HepG2 (cell line): ENCODE measurements around the gene ABCB6. TPM values are rescaled to one million over a fixed set of nuclear protein-coding genes. Genes with fewer than 3 reads are reported as not detected.

Source experiments
- ATM ChIP-seq: fragments of 450-650 bp; IDR thresholded peaks from 2 replicates; pipeline ENCODE4 v1.7.1; 2017; ENCODE audit warnings: mild to moderate bottlenecking, borderline replicate concordance
- LCORL ChIP-seq, 2 experiments: fragments of 450-650 bp in 1 of 2; sonication (generic) in 1 of 2; formaldehyde crosslinking in 1 of 2; IDR thresholded peaks; 2 replicates each; pipeline versions ENCODE4 v1.5.0 to v1.6.1; 2017 to 2020; ENCODE audit warnings: antibody characterized with exemption in 1 of 2, missing genetic modification reagents in 1 of 2
- MYC ChIP-seq: sonication (generic); formaldehyde crosslinking; IDR thresholded peaks from 2 replicates; pipeline ENCODE4 v1.9.0; 2021; ENCODE audit warnings: missing genetic modification reagents, borderline replicate concordance
- NFE2 ChIP-seq: sonication (generic); formaldehyde crosslinking; IDR thresholded peaks from 2 replicates; pipeline ENCODE4 v1.4.0; 2020; ENCODE audit warnings: missing genetic modification reagents
- RARA ChIP-seq: IDR thresholded peaks from 2 replicates; pipeline ENCODE4 v1.6.1; 2016; ENCODE audit warnings: missing genetic modification reagents, missing compliant biosample characterization
- SIX1 ChIP-seq: sonication (generic); formaldehyde crosslinking; IDR thresholded peaks from 2 replicates; pipeline ENCODE4 v1.4.0; 2020; ENCODE audit warnings: missing genetic modification reagents, borderline replicate concordance
- YY1 ChIP-seq: IDR thresholded peaks from 2 replicates; pipeline ENCODE4 v1.6.1; 2011; ENCODE audit warnings: low read length, low read depth, moderate library complexity, mild to moderate bottlenecking; ENCODE audit not compliant: insufficient read depth, insufficient replicate concordance
- ZNF678 ChIP-seq: sonication (generic); formaldehyde crosslinking; IDR thresholded peaks from 2 replicates; pipeline ENCODE4 v1.4.0; 2020; ENCODE audit warnings: mild to moderate bottlenecking, missing genetic modification reagents
- polyA plus RNA-seq, 8 experiments: library from polyadenylated mRNA; depleted of rRNA in 3 of 8; stranded (reverse) in 7 of 8; unstranded in 1 of 8; fragments of >200 nt; fragmentation: Illumina TruSeq in 4 of 8; extraction: Trizol in 4 of 8; gene quantifications; 2 replicates each; pipeline versions ENCODE4 v1.2.1 to v1.2.3, GENCODE V29; 2011 to 2016; ENCODE audit warnings: low read depth in 4 of 8, missing spikeins in 1 of 8, mixed read lengths in 1 of 8; ENCODE audit not compliant: insufficient read depth in 1 of 8
- total RNA-seq, 5 experiments: library from RNA; depleted of rRNA; stranded (reverse); fragments of >200 nt; fragmentation: Illumina TruSeq; extraction: Trizol; gene quantifications; 2 replicates each; pipeline ENCODE4 v1.2.3, GENCODE V29; 2016; ENCODE audit warnings: low read depth in 1 of 5
- TF ChIP-seq, protein P1 (sequence below): sonication (generic); formaldehyde crosslinking; IDR thresholded peaks from 2 replicates; pipeline ENCODE4 v1.8.1; 2022; ENCODE audit warnings: low read depth, mild to moderate bottlenecking, missing genetic modification reagents
- TF ChIP-seq, protein P2 (sequence below): sonication (generic); formaldehyde crosslinking; IDR thresholded peaks from 2 replicates; pipeline ENCODE4 v1.4.0; 2020; ENCODE audit warnings: missing genetic modification reagents
- TF ChIP-seq, protein P3 (sequence below): sonication (generic); formaldehyde crosslinking; IDR thresholded peaks from 2 replicates; pipeline ENCODE4 v1.4.0; 2020; ENCODE audit warnings: mild to moderate bottlenecking, missing genetic modification reagents
- TF ChIP-seq, protein P4 (sequence below): IDR thresholded peaks from 2 replicates; pipeline ENCODE4 v1.6.1; 2016; ENCODE audit warnings: missing genetic modification reagents, missing compliant biosample characterization

ABCB6 gene
- total and polyA plus RNA-seq, 2 of the 13 experiments (the other 11 are each of a cell fraction or from before 2014, with no cell fraction given): 91.1 to 137 TPM

DNA sequence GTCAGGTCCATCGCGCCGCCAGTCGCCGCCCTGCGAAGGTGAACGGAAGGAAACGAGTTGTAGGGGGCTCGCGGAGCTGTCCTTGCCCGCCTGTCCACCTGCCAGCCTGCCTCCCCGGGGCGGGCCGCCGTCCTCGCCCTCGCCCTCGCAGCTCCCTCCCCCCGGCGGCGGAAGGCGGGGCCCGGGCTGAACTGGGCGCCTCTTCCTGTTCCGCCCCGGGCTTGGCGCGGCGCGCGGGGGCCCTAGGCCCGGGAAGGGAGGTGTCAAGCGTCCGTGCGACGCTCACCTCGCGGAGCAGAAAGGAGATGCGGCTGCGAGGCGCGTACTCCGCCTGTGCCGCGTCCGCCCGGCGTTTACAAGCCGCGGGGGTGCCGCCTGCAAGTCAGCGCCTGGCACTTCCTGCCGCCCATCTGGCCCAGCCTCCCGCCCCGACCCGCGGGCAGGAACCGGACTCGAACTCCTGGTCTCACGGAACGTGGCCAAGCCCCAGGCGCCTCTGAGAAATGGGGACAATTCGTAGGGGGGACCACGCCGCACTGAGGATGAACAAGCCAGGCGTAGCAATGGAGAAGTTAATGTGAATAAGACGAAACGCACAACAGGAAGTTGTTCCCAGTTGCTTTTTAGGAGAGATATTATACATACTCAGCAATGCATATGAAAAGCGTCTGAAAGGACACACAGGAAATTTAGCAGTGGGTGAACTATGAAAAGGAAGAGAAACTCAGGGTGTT, 41.8 kb downstream of the ABCB6 start, which contains the start of gene CNPPD1 (continued):
- TF ChIP-seq, protein P1, sequence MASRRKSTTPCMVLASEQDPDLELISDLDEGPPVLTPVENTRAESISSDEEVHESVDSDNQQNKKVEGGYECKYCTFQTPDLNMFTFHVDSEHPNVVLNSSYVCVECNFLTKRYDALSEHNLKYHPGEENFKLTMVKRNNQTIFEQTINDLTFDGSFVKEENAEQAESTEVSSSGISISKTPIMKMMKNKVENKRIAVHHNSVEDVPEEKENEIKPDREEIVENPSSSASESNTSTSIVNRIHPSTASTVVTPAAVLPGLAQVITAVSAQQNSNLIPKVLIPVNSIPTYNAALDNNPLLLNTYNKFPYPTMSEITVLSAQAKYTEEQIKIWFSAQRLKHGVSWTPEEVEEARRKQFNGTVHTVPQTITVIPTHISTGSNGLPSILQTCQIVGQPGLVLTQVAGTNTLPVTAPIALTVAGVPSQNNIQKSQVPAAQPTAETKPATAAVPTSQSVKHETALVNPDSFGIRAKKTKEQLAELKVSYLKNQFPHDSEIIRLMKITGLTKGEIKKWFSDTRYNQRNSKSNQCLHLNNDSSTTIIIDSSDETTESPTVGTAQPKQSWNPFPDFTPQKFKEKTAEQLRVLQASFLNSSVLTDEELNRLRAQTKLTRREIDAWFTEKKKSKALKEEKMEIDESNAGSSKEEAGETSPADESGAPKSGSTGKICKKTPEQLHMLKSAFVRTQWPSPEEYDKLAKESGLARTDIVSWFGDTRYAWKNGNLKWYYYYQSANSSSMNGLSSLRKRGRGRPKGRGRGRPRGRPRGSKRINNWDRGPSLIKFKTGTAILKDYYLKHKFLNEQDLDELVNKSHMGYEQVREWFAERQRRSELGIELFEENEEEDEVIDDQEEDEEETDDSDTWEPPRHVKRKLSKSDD (CRISPR knock-in tag): peak; percentile 59; the same call in 1 of the 2 replicates
- TF ChIP-seq, protein P2, sequence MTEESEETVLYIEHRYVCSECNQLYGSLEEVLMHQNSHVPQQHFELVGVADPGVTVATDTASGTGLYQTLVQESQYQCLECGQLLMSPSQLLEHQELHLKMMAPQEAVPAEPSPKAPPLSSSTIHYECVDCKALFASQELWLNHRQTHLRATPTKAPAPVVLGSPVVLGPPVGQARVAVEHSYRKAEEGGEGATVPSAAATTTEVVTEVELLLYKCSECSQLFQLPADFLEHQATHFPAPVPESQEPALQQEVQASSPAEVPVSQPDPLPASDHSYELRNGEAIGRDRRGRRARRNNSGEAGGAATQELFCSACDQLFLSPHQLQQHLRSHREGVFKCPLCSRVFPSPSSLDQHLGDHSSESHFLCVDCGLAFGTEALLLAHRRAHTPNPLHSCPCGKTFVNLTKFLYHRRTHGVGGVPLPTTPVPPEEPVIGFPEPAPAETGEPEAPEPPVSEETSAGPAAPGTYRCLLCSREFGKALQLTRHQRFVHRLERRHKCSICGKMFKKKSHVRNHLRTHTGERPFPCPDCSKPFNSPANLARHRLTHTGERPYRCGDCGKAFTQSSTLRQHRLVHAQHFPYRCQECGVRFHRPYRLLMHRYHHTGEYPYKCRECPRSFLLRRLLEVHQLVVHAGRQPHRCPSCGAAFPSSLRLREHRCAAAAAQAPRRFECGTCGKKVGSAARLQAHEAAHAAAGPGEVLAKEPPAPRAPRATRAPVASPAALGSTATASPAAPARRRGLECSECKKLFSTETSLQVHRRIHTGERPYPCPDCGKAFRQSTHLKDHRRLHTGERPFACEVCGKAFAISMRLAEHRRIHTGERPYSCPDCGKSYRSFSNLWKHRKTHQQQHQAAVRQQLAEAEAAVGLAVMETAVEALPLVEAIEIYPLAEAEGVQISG (CRISPR knock-in tag): peak; percentile 95
- no peak for TF ChIP-seq NFE2 (CRISPR knock-in tag)
- TF ChIP-seq LCORL (IDR thresholded peaks at IDR 0.05): no peak
- peak; percentile 84 for TF ChIP-seq LCORL (CRISPR knock-in tag; IDR thresholded peaks at IDR 0.05)
- peak; percentile 57 for TF ChIP-seq YY1
- TF ChIP-seq, protein P3, sequence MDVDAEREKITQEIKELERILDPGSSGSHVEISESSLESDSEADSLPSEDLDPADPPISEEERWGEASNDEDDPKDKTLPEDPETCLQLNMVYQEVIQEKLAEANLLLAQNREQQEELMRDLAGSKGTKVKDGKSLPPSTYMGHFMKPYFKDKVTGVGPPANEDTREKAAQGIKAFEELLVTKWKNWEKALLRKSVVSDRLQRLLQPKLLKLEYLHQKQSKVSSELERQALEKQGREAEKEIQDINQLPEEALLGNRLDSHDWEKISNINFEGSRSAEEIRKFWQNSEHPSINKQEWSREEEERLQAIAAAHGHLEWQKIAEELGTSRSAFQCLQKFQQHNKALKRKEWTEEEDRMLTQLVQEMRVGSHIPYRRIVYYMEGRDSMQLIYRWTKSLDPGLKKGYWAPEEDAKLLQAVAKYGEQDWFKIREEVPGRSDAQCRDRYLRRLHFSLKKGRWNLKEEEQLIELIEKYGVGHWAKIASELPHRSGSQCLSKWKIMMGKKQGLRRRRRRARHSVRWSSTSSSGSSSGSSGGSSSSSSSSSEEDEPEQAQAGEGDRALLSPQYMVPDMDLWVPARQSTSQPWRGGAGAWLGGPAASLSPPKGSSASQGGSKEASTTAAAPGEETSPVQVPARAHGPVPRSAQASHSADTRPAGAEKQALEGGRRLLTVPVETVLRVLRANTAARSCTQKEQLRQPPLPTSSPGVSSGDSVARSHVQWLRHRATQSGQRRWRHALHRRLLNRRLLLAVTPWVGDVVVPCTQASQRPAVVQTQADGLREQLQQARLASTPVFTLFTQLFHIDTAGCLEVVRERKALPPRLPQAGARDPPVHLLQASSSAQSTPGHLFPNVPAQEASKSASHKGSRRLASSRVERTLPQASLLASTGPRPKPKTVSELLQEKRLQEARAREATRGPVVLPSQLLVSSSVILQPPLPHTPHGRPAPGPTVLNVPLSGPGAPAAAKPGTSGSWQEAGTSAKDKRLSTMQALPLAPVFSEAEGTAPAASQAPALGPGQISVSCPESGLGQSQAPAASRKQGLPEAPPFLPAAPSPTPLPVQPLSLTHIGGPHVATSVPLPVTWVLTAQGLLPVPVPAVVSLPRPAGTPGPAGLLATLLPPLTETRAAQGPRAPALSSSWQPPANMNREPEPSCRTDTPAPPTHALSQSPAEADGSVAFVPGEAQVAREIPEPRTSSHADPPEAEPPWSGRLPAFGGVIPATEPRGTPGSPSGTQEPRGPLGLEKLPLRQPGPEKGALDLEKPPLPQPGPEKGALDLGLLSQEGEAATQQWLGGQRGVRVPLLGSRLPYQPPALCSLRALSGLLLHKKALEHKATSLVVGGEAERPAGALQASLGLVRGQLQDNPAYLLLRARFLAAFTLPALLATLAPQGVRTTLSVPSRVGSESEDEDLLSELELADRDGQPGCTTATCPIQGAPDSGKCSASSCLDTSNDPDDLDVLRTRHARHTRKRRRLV: 0 out of 2 replicates have a peak, but pooled peaks have one; percentile 45
- peak; percentile 96 for TF ChIP-seq ZNF678 (CRISPR knock-in tag)
- TF ChIP-seq, protein P4, sequence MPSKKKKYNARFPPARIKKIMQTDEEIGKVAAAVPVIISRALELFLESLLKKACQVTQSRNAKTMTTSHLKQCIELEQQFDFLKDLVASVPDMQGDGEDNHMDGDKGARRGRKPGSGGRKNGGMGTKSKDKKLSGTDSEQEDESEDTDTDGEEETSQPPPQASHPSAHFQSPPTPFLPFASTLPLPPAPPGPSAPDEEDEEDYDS: peak; percentile 72; the same call in 1 of the 2 replicates
- TF ChIP-seq MYC: peak; percentile 95
- peak; percentile 68; the same call in 1 of the 2 replicates for TF ChIP-seq RARA (CRISPR knock-in tag)
- no peak for TF ChIP-seq SIX1 (CRISPR knock-in tag)
- TF ChIP-seq ATM: no peak
